Osteocyte (in vitro differentiated cells): ENCODE results near the gene VBP1. TPM values are rescaled to one million over a fixed set of nuclear protein-coding genes. Genes with fewer than 3 reads are reported as not detected.
A peak's percentile ranks its signal among the peaks of the same experiment; 100 is the strongest.
"Not testable (repeated sequence)": the region's sequence is repeated elsewhere in the genome, so short reads cannot be mapped to it uniquely, and the experiment has no call there.

Source experiments
- DNase-seq: peaks from one replicate; pipeline ENCODE4 v3.0.0; 2021; ENCODE audit warnings: mixed read lengths; ENCODE audit not compliant: unreplicated experiment; ENCODE audit errors: extremely low spot score
- H3K27ac Mint-ChIP-seq: one replicate; pipeline ENCODE4 v1.8.0; 2021; ENCODE audit warnings: mild to moderate bottlenecking, mixed read lengths; ENCODE audit not compliant: unreplicated experiment
- H3K27me3 Mint-ChIP-seq: one replicate; pipeline ENCODE4 v1.8.0; 2021; ENCODE audit warnings: mixed read lengths; ENCODE audit not compliant: unreplicated experiment
- H3K36me3 Mint-ChIP-seq: one replicate; pipeline ENCODE4 v1.8.0; 2021; ENCODE audit warnings: mixed read lengths; ENCODE audit not compliant: unreplicated experiment
- H3K4me1 Mint-ChIP-seq: one replicate; pipeline ENCODE4 v1.8.0; 2021; ENCODE audit warnings: mixed read lengths; ENCODE audit not compliant: unreplicated experiment
- H3K4me3 Mint-ChIP-seq: one replicate; pipeline ENCODE4 v1.8.0; 2021; ENCODE audit warnings: mild to moderate bottlenecking, moderate library complexity, mixed read lengths; ENCODE audit not compliant: unreplicated experiment
- H3K9me3 Mint-ChIP-seq: one replicate; pipeline ENCODE4 v1.8.0; 2021; ENCODE audit warnings: mixed read lengths; ENCODE audit not compliant: unreplicated experiment
- total RNA-seq: library from RNA; stranded (reverse); gene quantifications from 2 replicates; pipeline ENCODE4 v1.2.1, GENCODE V29; 2021
- TF ChIP-seq, protein P1 (sequence below): fragments of 200-600 bp; sonication (generic); IDR thresholded peaks from 2 replicates; pipeline ENCODE4 v1.5.0; 2021; ENCODE audit warnings: antibody characterized with exemption, mild to moderate bottlenecking, moderate library complexity

Gene VBP1
- total RNA-seq, 1 donor from 2014 or later: 34.8 TPM

DNA sequence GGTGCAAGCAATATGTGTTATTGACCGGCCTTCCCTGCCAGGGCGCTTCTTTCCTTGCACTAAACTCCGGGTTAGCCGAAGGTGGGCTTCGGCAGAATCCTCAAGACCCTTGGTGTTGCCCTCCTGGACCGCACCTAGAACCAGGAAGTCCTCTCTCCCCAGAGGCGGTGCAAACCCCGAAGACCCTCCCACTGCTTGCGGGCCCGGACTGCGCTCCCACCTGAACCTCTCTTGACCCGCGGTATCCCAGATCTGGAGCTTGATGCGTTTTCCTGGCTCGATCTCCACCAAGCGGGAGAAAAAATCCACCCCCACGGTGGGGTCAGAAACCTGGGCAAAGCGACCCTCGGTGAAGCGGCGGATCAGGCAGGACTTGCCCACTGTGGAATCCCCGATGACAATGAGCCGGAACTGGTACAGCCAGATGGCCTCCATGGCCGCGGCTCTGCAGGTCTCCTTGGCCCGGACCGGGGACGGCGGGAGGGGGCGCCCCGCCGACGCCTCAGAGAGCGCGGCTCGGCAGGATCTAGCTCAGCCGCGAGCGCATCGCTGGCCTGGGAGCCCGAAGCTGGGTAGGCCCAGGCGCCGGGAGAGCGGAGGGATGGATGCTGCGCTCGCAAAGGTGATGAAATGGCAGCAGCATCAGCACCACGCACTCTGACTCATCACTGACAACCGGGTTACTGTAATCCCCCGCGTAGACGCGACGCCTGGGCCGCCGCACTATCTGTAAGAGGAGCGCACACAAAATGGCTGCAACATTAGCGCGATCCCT is 47.8 kb downstream of the VBP1 start, which contains the start of gene RAB39B:
Gene RAB39B (minus strand): TSS at position 638 of the 775 bp plus-strand sequence. CDS start 203 bp downstream, at position 435.
- no peak for DNase-seq
- H3K4me1 Mint-ChIP-seq: peaks cover 13% of the 10 kb centered on the region
- TF ChIP-seq, protein P1, sequence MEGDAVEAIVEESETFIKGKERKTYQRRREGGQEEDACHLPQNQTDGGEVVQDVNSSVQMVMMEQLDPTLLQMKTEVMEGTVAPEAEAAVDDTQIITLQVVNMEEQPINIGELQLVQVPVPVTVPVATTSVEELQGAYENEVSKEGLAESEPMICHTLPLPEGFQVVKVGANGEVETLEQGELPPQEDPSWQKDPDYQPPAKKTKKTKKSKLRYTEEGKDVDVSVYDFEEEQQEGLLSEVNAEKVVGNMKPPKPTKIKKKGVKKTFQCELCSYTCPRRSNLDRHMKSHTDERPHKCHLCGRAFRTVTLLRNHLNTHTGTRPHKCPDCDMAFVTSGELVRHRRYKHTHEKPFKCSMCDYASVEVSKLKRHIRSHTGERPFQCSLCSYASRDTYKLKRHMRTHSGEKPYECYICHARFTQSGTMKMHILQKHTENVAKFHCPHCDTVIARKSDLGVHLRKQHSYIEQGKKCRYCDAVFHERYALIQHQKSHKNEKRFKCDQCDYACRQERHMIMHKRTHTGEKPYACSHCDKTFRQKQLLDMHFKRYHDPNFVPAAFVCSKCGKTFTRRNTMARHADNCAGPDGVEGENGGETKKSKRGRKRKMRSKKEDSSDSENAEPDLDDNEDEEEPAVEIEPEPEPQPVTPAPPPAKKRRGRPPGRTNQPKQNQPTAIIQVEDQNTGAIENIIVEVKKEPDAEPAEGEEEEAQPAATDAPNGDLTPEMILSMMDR: peak; percentile 20
- peaks cover 5% of the 10 kb centered on the region for H3K9me3 Mint-ChIP-seq
- H3K4me3 Mint-ChIP-seq: peak within 1 kb of the TSS; percentile 76
- H3K27ac Mint-ChIP-seq: no peak within 1 kb of the TSS
- H3K36me3 Mint-ChIP-seq: peaks cover 4% of the 10 kb centered on the region
- H3K27me3 Mint-ChIP-seq: no peaks in the 10 kb centered on the region

DNA sequence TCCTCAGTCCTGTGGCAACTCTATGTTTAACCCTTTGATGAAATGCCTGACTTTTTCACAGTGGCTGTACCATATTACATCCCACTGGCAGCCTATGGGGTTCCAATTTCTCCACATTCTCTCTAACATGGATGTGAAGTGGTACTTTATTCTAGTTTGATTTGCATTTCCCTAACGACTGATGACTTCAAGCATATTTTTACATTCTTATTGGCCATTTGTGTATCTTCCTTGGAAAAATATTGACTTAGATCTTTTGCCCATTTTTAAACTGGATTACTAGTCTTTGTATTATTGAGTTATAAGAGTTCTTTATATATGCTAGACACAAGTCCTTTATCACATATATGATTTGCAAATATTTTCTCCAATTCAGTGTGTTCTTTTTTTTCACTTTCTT is 50.2 kb downstream of the VBP1 start:
- H3K27me3 Mint-ChIP-seq: no peaks in the 10 kb centered on the region
- H3K4me1 Mint-ChIP-seq: peaks cover 13% of the 10 kb centered on the region
- no peak overlapping the region for H3K27ac Mint-ChIP-seq
- DNase-seq: no peak
- H3K4me3 Mint-ChIP-seq: no peak overlapping the region
- TF ChIP-seq, protein P1: no peak
- H3K9me3 Mint-ChIP-seq: peaks cover 8% of the 10 kb centered on the region
- H3K36me3 Mint-ChIP-seq: no peaks in the 10 kb centered on the region

DNA sequence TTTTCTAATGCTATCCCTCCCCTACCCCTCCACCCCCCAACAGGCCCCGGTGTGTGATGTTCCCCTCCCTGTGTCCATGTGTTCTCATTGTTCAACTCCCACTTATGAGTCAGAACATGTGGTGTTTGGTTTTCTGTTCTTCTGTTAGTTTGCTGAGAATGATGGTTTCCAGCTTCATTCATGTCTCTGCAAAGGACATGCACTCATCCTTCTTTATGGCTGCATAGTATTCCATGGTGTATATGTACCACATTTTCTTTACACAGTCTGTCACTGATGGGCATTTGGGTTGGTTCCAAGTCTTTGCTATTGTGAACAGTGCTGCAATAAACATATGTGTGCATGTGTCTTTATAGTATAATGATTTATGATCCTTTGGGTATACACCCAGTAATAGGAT is 51.7 kb downstream of the VBP1 start:
- H3K36me3 Mint-ChIP-seq, H3K4me3 Mint-ChIP-seq, DNase-seq, H3K27me3 Mint-ChIP-seq, H3K27ac Mint-ChIP-seq: not testable (repeated sequence)
- Mint-ChIP-seq H3K4me1 (peaks cover 11% of the 10 kb centered on the region), H3K9me3 (peaks cover 14% of the 10 kb centered on the region)

DNA sequence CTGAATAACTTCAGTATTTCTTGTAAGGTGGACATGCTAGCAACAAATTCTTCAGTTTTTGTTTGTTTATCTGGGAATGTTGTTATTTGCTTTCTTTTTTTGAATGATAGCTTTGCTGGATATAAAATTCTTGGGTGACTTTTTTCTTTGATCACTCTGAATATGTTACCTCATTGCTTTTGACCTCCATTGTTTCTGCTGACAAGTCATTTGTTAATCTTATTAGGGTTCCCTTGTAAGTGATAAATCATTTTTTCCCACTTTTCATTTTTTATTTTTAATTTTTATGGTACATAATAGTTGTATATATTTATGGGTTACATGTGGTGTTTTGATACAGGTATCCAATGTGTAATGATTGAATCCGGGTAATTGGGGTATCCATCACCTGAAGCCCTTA is 54.7 kb downstream of the VBP1 start:
- Mint-ChIP-seq H3K27ac (no peak overlapping the region), H3K4me3 (no peak overlapping the region), H3K27me3 (no peaks in the 10 kb centered on the region), H3K4me1 (no peaks in the 10 kb centered on the region), H3K9me3 (peaks cover 14% of the 10 kb centered on the region), H3K36me3 (no peaks in the 10 kb centered on the region)
- no peak for DNase-seq
- TF ChIP-seq, protein P1: no peak

DNA sequence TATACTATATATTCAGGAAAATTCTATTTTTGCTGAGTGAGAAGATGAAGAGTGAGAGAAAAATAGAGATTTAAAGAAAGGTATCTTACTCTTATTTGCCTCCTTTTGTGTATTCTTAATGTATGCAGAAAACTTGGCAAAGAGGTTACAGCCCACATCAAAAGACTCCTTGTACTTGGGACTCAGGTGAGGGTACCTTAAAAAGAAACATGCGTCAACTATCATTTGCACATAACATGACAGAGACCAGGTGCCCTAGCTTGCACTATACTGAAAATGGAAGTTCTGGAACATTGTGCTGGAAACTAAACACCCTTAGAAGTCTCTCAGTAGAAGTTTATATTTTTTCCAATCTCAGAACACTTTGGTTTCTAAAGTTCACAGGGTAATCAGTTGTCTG is 63.6 kb downstream of the VBP1 start:
- TF ChIP-seq, protein P1: no peak
- Mint-ChIP-seq H3K27ac (no peak overlapping the region), H3K4me1 (no peaks in the 10 kb centered on the region), H3K9me3 (peaks cover 11% of the 10 kb centered on the region), H3K27me3 (no peaks in the 10 kb centered on the region), H3K36me3 (no peaks in the 10 kb centered on the region), H3K4me3 (no peak overlapping the region)
- DNase-seq: no peak

Other genes starting within 250 kb of the VBP1 start
- 1.9 and 2.2 TPM in 2 replicates for gene F8, start 193.7 kb upstream of the VBP1 start, total RNA-seq
- gene FUNDC2, start 189.6 kb upstream of the VBP1 start, total RNA-seq: 58.6 and 65.1 TPM in 2 replicates
- gene CMC4, start 145.3 kb upstream of the VBP1 start, total RNA-seq: 6.9 and 10.6 TPM in 2 replicates
- gene MTCP1, start 145.3 kb upstream of the VBP1 start, total RNA-seq: 17.8 and 24.4 TPM in 2 replicates
- gene BRCC3, start 145.0 kb upstream of the VBP1 start, total RNA-seq: 12.4 and 15.3 TPM in 2 replicates
- 2.6 and 3.0 TPM in 2 replicates for gene RAB39B, start 48.0 kb downstream of the VBP1 start, total RNA-seq
- gene CLIC2, start 118.2 kb downstream of the VBP1 start, total RNA-seq: 0.44 and 0.99 TPM in 2 replicates
- gene F8A2, start 165.6 kb downstream of the VBP1 start, total RNA-seq: not detected in 2 replicates
- 4.0 and 5.6 TPM in 2 replicates for gene F8A3, start 242.2 kb downstream of the VBP1 start, total RNA-seq